Small intestine (tissue), 7 donors: ENCODE measurements around the gene TNXB. TPM values are rescaled to one million over a fixed set of nuclear protein-coding genes. Genes with fewer than 3 reads are reported as not detected.
"Not testable (repeated sequence)": the region's sequence is repeated elsewhere in the genome, so short reads cannot be mapped to it uniquely, and the experiment has no call there.

Experiments used
- DNase-seq, 2 donors: peaks; one replicate each; pipeline versions ENCODE4 v3.0.0 to v3.0.0-alpha.2; 2013
- FAIRE-seq: peaks from 2 replicates; lab custom pipeline; 2012; peaks lifted over from hg19 to GRCh38; lab: Jason Lieb, UNC
- H3K27ac ChIP-seq, 3 donors: one replicate each; pipeline ENCODE4 v1.5.1; 2013; ENCODE audit warnings: low read length in 2 of 3, mild to moderate bottlenecking in 2 of 3, control low read depth in 1 of 3, inconsistent platforms in 1 of 3, low read depth in 1 of 3, moderate library complexity in 1 of 3
- H3K27me3 ChIP-seq, 3 donors: one replicate each; pipeline ENCODE4 v1.6.1; 2013; ENCODE audit warnings: low read length in 3 of 3, inconsistent platforms in 1 of 3; ENCODE audit not compliant: control insufficient read depth in 3 of 3, insufficient read depth in 3 of 3
- H3K36me3 ChIP-seq, 3 donors: one replicate each; pipeline ENCODE4 v1.6.1; 2013; ENCODE audit warnings: low read length in 3 of 3, inconsistent platforms in 1 of 3, low read depth in 1 of 3, mild to moderate bottlenecking in 1 of 3, moderate library complexity in 1 of 3; ENCODE audit not compliant: control insufficient read depth in 3 of 3, insufficient read depth in 2 of 3
- H3K4me1 ChIP-seq, 3 donors: one replicate each; pipeline ENCODE4 v1.6.1; 2013; ENCODE audit warnings: low read length in 2 of 3, inconsistent platforms in 1 of 3, low read depth in 1 of 3, mild to moderate bottlenecking in 1 of 3, moderate library complexity in 1 of 3; ENCODE audit not compliant: control insufficient read depth in 3 of 3, insufficient read depth in 2 of 3
- H3K4me3 ChIP-seq, 3 donors: one replicate each; pipeline ENCODE4 v1.5.1; 2013; ENCODE audit warnings: low read length in 3 of 3, control low read depth in 1 of 3, inconsistent platforms in 1 of 3, low read depth in 1 of 3, mild to moderate bottlenecking in 1 of 3, moderate library complexity in 1 of 3
- H3K9me3 ChIP-seq, 2 donors: one replicate each; pipeline ENCODE4 v1.6.1; 2013; ENCODE audit warnings: low read depth in 1 of 2, low read length in 1 of 2; ENCODE audit not compliant: control insufficient read depth in 2 of 2, insufficient read depth in 1 of 2
- WGBS, 3 donors: extraction: QIAGEN DNeasy Blood & Tissue Kit; methylation state at CpG; one replicate each; pipeline ENCODE4 v1.1.7; 2013; 5-methylcytosine and 5-hydroxymethylcytosine counted together
- polyA plus RNA-seq, 4 donors: library from polyadenylated mRNA; stranded (reverse) in 3 of 4; unstranded in 1 of 4; fragments of 200-250 nt in 3 of 4; fragments of 120-200 nt in 1 of 4; gene quantifications; one replicate each; pipeline versions ENCODE4 v1.2.1 to v1.2.3, GENCODE V29; 2013
- donor health status: healthy with polysubstance abuse.
- donor health status: control.
- donor health status: control.
- donor health status: Bipolar disorder and iron deficiency.
- donor health status: healthy.

Gene TNXB
- polyA plus RNA-seq, 4 donors = 1.8 to 38.7 (median 4.5) TPM

- DNase-seq, H3K4me3 ChIP-seq, H3K9me3 ChIP-seq, H3K27me3 ChIP-seq, H3K27ac ChIP-seq, H3K4me1 ChIP-seq, FAIRE-seq: not testable (repeated sequence)
- peaks cover 0 to 27% (median 3%) of the 10 kb centered on the region in 3 donors for H3K36me3 ChIP-seq
- 81 to 95% (median 93%) methylated on average over 16 to 19 of the region's 19 CpGs for WGBS, 3 donors
Observed at GRCh38 chr6:32067521-32067920, 41.6 kb downstream of the TNXB start.

GRCh38 chr6:32064706-32065105 lies 44.4 kb downstream of the TNXB start:
- Histone ChIP-seq H3K36me3 (peaks cover 0 to 33% (median 3%) of the 10 kb centered on the region in 3 donors), H3K27me3 (no peaks in the 10 kb centered on the region), H3K27ac (no peak overlapping the region), H3K4me1 (no peaks in the 10 kb centered on the region), H3K4me3 (no peak overlapping the region), H3K9me3 (no peaks in the 10 kb centered on the region)
- no peak for DNase-seq
- no peak for FAIRE-seq
- 92 to 94% (median 94%) methylated on average over 14 of the region's 14 CpGs for WGBS, 3 donors

- 88 to 92% (median 89%) methylated on average over 16 to 28 of the region's 28 CpGs for WGBS, 3 donors
- no peak for FAIRE-seq
Observed at GRCh38 chr6:32060966-32061655, 48.0 kb downstream of the TNXB start.

GRCh38 chr6:32058511-32058963 lies 50.6 kb downstream of the TNXB start:
- Histone ChIP-seq H3K4me3 (no peak overlapping the region), H3K27me3 (no peaks in the 10 kb centered on the region), H3K4me1 (no peaks in the 10 kb centered on the region), H3K36me3 (peaks cover 0 to 20% (median 0%) of the 10 kb centered on the region in 3 donors), H3K9me3 (no peaks in the 10 kb centered on the region), H3K27ac (no peak overlapping the region)
- no peak for FAIRE-seq
- 79 to 87% (median 82%) methylated on average over 11 of the region's 11 CpGs for WGBS, 3 donors
- no peak for DNase-seq

More at GRCh38 chr6:32060966-32061655, 48.0 kb downstream of the TNXB start:
- no peak overlapping the region for H3K27ac ChIP-seq
- DNase-seq = no peak
- peaks cover 0 to 23% (median 0%) of the 10 kb centered on the region in 3 donors for H3K36me3 ChIP-seq
- no peaks in the 10 kb centered on the region for H3K27me3 ChIP-seq
- no peaks in the 10 kb centered on the region for H3K9me3 ChIP-seq
- H3K4me3 ChIP-seq = no peak overlapping the region
- no peaks in the 10 kb centered on the region for H3K4me1 ChIP-seq

GRCh38 chr6:32057966-32058365 lies 51.2 kb downstream of the TNXB start:
- WGBS, 3 donors = 81 to 89% (median 84%) methylated on average over 17 of the region's 17 CpGs
- Histone ChIP-seq H3K4me1 (no peaks in the 10 kb centered on the region), H3K9me3 (no peaks in the 10 kb centered on the region), H3K4me3 (no peak overlapping the region), H3K27ac (no peak overlapping the region), H3K36me3 (peaks cover 0 to 20% (median 0%) of the 10 kb centered on the region in 3 donors), H3K27me3 (no peaks in the 10 kb centered on the region)
- no peak for FAIRE-seq
- DNase-seq = no peak

GRCh38 chr6:32056254-32056653 lies 52.9 kb downstream of the TNXB start:
- H3K36me3 ChIP-seq = peaks cover 0 to 12% (median 0%) of the 10 kb centered on the region in 3 donors
- FAIRE-seq = no peak
- H3K4me1 ChIP-seq = no peaks in the 10 kb centered on the region
- WGBS, 3 donors = 89 to 90% (median 89%) methylated on average over 7 of the region's 7 CpGs
- DNase-seq = no peak
- no peaks in the 10 kb centered on the region for H3K9me3 ChIP-seq
- H3K27ac ChIP-seq = no peak overlapping the region
- no peaks in the 10 kb centered on the region for H3K27me3 ChIP-seq
- H3K4me3 ChIP-seq = no peak overlapping the region

- H3K27me3 ChIP-seq, DNase-seq, H3K4me1 ChIP-seq, H3K4me3 ChIP-seq, H3K27ac ChIP-seq, H3K9me3 ChIP-seq, FAIRE-seq: not testable (repeated sequence)
- H3K36me3 ChIP-seq = peaks cover 0 to 10% (median 0%) of the 10 kb centered on the region in 3 donors
- WGBS, 3 donors = 88 to 94% (median 94%) methylated on average over 19 to 21 of the region's 21 CpGs
Observed at GRCh38 chr6:32055756-32056155, 53.4 kb downstream of the TNXB start.

GRCh38 chr6:32053314-32053713 lies 55.8 kb downstream of the TNXB start:
- not testable (repeated sequence) for DNase-seq, FAIRE-seq, H3K27ac ChIP-seq, H3K4me3 ChIP-seq, H3K27me3 ChIP-seq, H3K9me3 ChIP-seq, H3K4me1 ChIP-seq, H3K36me3 ChIP-seq
- 87 to 91% (median 89%) methylated on average over 13 of the region's 13 CpGs for WGBS, 3 donors
